ENCODE data around the gene RGS7.
"Not testable (repeated sequence)": the region's sequence is repeated elsewhere in the genome, so short reads cannot be mapped to it uniquely, and the experiment has no call there.

DNA sequence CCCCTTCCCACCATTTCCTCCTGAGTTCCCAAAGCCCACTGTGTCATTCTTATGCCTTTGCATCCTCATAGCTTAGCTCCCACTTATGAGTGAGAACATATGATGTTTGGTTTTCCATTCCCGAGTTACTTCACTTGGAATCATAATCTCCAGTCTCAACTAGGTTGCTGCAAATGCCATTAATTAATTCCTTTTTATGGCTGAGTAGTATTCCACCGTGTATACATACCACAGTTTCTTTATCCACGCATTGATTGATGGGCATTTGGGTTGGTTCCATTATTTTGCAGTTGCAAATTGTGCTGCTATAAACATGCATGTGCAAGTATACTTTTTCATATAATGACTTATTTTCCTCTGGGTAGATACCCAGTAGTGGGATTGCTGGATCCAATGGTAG lies 622.3 kb downstream of the RGS7 start:
- TF ChIP-seq, protein P1, sequence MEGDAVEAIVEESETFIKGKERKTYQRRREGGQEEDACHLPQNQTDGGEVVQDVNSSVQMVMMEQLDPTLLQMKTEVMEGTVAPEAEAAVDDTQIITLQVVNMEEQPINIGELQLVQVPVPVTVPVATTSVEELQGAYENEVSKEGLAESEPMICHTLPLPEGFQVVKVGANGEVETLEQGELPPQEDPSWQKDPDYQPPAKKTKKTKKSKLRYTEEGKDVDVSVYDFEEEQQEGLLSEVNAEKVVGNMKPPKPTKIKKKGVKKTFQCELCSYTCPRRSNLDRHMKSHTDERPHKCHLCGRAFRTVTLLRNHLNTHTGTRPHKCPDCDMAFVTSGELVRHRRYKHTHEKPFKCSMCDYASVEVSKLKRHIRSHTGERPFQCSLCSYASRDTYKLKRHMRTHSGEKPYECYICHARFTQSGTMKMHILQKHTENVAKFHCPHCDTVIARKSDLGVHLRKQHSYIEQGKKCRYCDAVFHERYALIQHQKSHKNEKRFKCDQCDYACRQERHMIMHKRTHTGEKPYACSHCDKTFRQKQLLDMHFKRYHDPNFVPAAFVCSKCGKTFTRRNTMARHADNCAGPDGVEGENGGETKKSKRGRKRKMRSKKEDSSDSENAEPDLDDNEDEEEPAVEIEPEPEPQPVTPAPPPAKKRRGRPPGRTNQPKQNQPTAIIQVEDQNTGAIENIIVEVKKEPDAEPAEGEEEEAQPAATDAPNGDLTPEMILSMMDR (IDR thresholded peaks at IDR 0.05 in 8 of 11, conservative IDR thresholded peaks at IDR 0.05 in 3 of 11), result not testable (repeated sequence)
- TF ChIP-seq POLR2A, POLR2AphosphoS5 (IDR thresholded peaks at IDR 0.05): not testable (repeated sequence)
